PC-9 (cell line): ENCODE measurements around the gene KRT8. TPM values are rescaled to one million over a fixed set of nuclear protein-coding genes. Genes with fewer than 3 reads are reported as not detected.

Experiments
- BruUV-seq: library from RNA; stranded (reverse); fragments of 400-500 nt; replicated peaks from 2 replicates; lab custom pipeline; 2021; lab: Mats Ljungman, UMichigan
- CTCF ChIA-PET: fragments of 300-600 bp; sonication (Branson Sonifier 250); formaldehyde crosslinking; loops from one replicate; lab custom pipeline; 2022; ENCODE audit warnings: antibody characterized with exemption; lab: Charles Lee
- POLR2A ChIA-PET: fragments of 300-600 bp; sonication (Branson Sonifier 250); formaldehyde crosslinking; loops from one replicate; lab custom pipeline; 2022; ENCODE audit warnings: antibody characterized with exemption; ENCODE audit not compliant: unreplicated experiment; lab: Charles Lee
- DNase-seq, 2 experiments: peaks; one replicate each; pipeline versions ENCODE4 v3.0.0 to v3.0.0-alpha.2; 2015 to 2022; ENCODE audit warnings: mixed read lengths in 1 of 2
- H2AFZ ChIP-seq: fragments of 200-600 bp; sonication (generic); 2 replicates; pipeline ENCODE4 v1.8.1; 2017; ENCODE audit warnings: antibody characterized with exemption
- H3F3A ChIP-seq: fragments of 200-600 bp; sonication (generic); 2 replicates; pipeline ENCODE4 v1.8.1; 2017; ENCODE audit warnings: antibody characterized with exemption, mild to moderate bottlenecking, low read depth; ENCODE audit not compliant: insufficient read depth
- H3K27ac ChIP-seq: fragments of 200-600 bp; sonication (generic); 2 replicates; pipeline ENCODE4 v1.6.1; 2016; ENCODE audit warnings: mixed run types
- H3K27me3 ChIP-seq: fragments of 200-600 bp; sonication (generic); 2 replicates; pipeline ENCODE4 v1.6.1; 2016; ENCODE audit warnings: low read depth, mixed run types; ENCODE audit not compliant: insufficient read depth
- H3K36me3 ChIP-seq: fragments of 200-600 bp; sonication (generic); 2 replicates; pipeline ENCODE4 v1.6.1; 2016; ENCODE audit warnings: low read depth, mixed run types
- H3K4me1 ChIP-seq: fragments of 200-600 bp; sonication (generic); replicated peaks from 2 replicates; pipeline ENCODE4 v1.6.1; 2016; ENCODE audit warnings: mixed run types; ENCODE audit not compliant: insufficient read depth
- H3K4me2 ChIP-seq: fragments of 200-600 bp; sonication (generic); 2 replicates; pipeline ENCODE4 v1.6.1; 2017; ENCODE audit warnings: mixed run types
- H3K4me3 ChIP-seq: fragments of 200-600 bp; sonication (generic); 2 replicates; pipeline ENCODE4 v1.6.1; 2016; ENCODE audit warnings: mixed run types
- H3K79me2 ChIP-seq: fragments of 200-600 bp; sonication (generic); 2 replicates; pipeline ENCODE4 v1.6.1; 2017; ENCODE audit warnings: low read depth, mixed run types
- H3K9me2 ChIP-seq: fragments of 200-600 bp; sonication (generic); 2 replicates; pipeline ENCODE4 v1.8.1; 2017; ENCODE audit warnings: mild to moderate bottlenecking; ENCODE audit not compliant: insufficient read depth
- H3K9me3 ChIP-seq: fragments of 200-600 bp; sonication (generic); 2 replicates; pipeline ENCODE4 v1.8.1; 2016; ENCODE audit warnings: low read depth; ENCODE audit not compliant: insufficient read depth
- H4K20me1 ChIP-seq: fragments of 200-600 bp; sonication (generic); 2 replicates; pipeline ENCODE4 v1.8.1; 2017; ENCODE audit not compliant: insufficient read depth
- CTCF ChIP-seq: fragments of 200-600 bp; sonication (generic); conservative IDR thresholded peaks from 2 replicates; pipeline ENCODE4 v1.6.1; 2017; ENCODE audit warnings: mixed run types, antibody characterized with exemption, mild to moderate bottlenecking, moderate library complexity
- EZH2 ChIP-seq: fragments of 200-600 bp; sonication (generic); IDR thresholded peaks from 2 replicates; pipeline ENCODE4 v1.8.0; 2017; ENCODE audit warnings: antibody characterized with exemption, low read depth
- intact Hi-C: fragments of 100-400 bp; cut with micrococcal nuclease; formaldehyde crosslinking; loops from one replicate; pipeline ENCODE4 v1.10.0; 2022; ENCODE audit not compliant: unreplicated experiment
- total RNA-seq: library from RNA; stranded (reverse); gene quantifications from 2 replicates; pipeline ENCODE4 v1.2.3, GENCODE V29; 2021

Gene KRT8
- total RNA-seq, 1 experiment from 2014 or later, result 2,962 TPM

GRCh38 chr12:52870361-52871290 lies 34.2 kb downstream of the KRT8 start:
- no TSS peak for BruUV-seq

GRCh38 chr12:52867642-52868041 lies 37.2 kb downstream of the KRT8 start:
- BruUV-seq, result no TSS peak
- no peaks in the 10 kb centered on the region for H3K79me2 ChIP-seq
- H4K20me1 ChIP-seq, result no peaks in the 10 kb centered on the region
- intact Hi-C loops, result loop anchor here (5.0 kb wide), 1 partner anchor 125 kb away; no protein-coding TSS in a partner anchor
- H2AFZ ChIP-seq, result no peak overlapping the region
- TF ChIP-seq CTCF, result no peak
- TF ChIP-seq EZH2, result no peak
- no peaks in the 10 kb centered on the region for H3K9me3 ChIP-seq
- no peaks in the 10 kb centered on the region for H3K9me2 ChIP-seq
- peaks cover 31% of the 10 kb centered on the region for H3K4me1 ChIP-seq
- H3K36me3 ChIP-seq, result no peaks in the 10 kb centered on the region
- ChIA-PET POLR2A (interaction anchor here (0.5 kb wide), 1 partner anchor 437 kb away, joined by 6 read pairs; no protein-coding TSS in a partner anchor), CTCF (no interaction called here)
- H3K4me2 ChIP-seq, result no peak overlapping the region
- H3F3A ChIP-seq, result peaks cover 28% of the 10 kb centered on the region
- no peak overlapping the region for H3K4me3 ChIP-seq
- H3K27me3 ChIP-seq, result no peaks in the 10 kb centered on the region
- DNase-seq, result no peak
- no peak overlapping the region for H3K27ac ChIP-seq

More at GRCh38 chr12:52870361-52871290, 34.2 kb downstream of the KRT8 start:
- Histone ChIP-seq H3K36me3 (no peaks in the 10 kb centered on the region), H3K79me2 (no peaks in the 10 kb centered on the region), H3K4me1 (peaks cover 51% of the 10 kb centered on the region), H3K9me2 (no peaks in the 10 kb centered on the region), H3K9me3 (no peaks in the 10 kb centered on the region), H3K4me3 (peak overlapping the region; percentile 23; the same call in 1 of the 2 replicates), H4K20me1 (no peaks in the 10 kb centered on the region), H3K27me3 (no peaks in the 10 kb centered on the region), H2AFZ (no peak overlapping the region), H3K4me2 (peak overlapping the region; percentile 72), H3F3A (peaks cover 38% of the 10 kb centered on the region), H3K27ac (peak overlapping the region; percentile 100)
- ChIA-PET CTCF (interaction anchor here (0.5 to 1.4 kb wide), 8 partner anchors 11 to 498 kb away, joined by 3 to 9 read pairs (median 4); no protein-coding TSS in a partner anchor), POLR2A (no interaction called here)
- DNase-seq, result peak; percentile 44 to 75
- intact Hi-C loops, result loop anchor here (1.0 to 5.0 kb wide), 13 partner anchors 71 to 724 kb away; partner anchors contain the start of gene KRT7
- TF ChIP-seq EZH2 (no peak), CTCF (peak; percentile 94)

- no peaks in the 10 kb centered on the region for H3K36me3 ChIP-seq
- H3K4me2 ChIP-seq, result no peak overlapping the region
- H3F3A ChIP-seq, result peaks cover 23% of the 10 kb centered on the region
- DNase-seq, result no peak
- no peak overlapping the region for H3K4me3 ChIP-seq
- no peaks in the 10 kb centered on the region for H3K9me2 ChIP-seq
- no peaks in the 10 kb centered on the region for H3K9me3 ChIP-seq
- H3K27ac ChIP-seq, result no peak overlapping the region
- BruUV-seq, result no TSS peak
- intact Hi-C loops, result loop anchor here (5.0 kb wide), 1 partner anchor 125 kb away; no protein-coding TSS in a partner anchor
- no peak overlapping the region for H2AFZ ChIP-seq
- no peaks in the 10 kb centered on the region for H3K79me2 ChIP-seq
- H4K20me1 ChIP-seq, result no peaks in the 10 kb centered on the region
- peaks cover 31% of the 10 kb centered on the region for H3K4me1 ChIP-seq
- no peaks in the 10 kb centered on the region for H3K27me3 ChIP-seq
- TF ChIP-seq EZH2 (no peak), CTCF (no peak)
- ChIA-PET CTCF (interaction anchor here (0.7 kb wide), 1 partner anchor 712 kb away, joined by 6 read pairs; no protein-coding TSS in a partner anchor), POLR2A (no interaction called here)
Observed at GRCh38 chr12:52867152-52867551, 37.7 kb downstream of the KRT8 start.
